Osteocyte (in vitro differentiated cells): ENCODE measurements around the gene MMP25. TPM values are rescaled to one million over a fixed set of nuclear protein-coding genes. Genes with fewer than 3 reads are reported as not detected.

ENCODE experiments used
- DNase-seq: peaks from one replicate; pipeline ENCODE4 v3.0.0; 2021; ENCODE audit warnings: mixed read lengths; ENCODE audit not compliant: unreplicated experiment; ENCODE audit errors: extremely low spot score
- H3K27ac Mint-ChIP-seq: one replicate; pipeline ENCODE4 v1.8.0; 2021; ENCODE audit warnings: mild to moderate bottlenecking, mixed read lengths; ENCODE audit not compliant: unreplicated experiment
- H3K27me3 Mint-ChIP-seq: one replicate; pipeline ENCODE4 v1.8.0; 2021; ENCODE audit warnings: mixed read lengths; ENCODE audit not compliant: unreplicated experiment
- H3K36me3 Mint-ChIP-seq: one replicate; pipeline ENCODE4 v1.8.0; 2021; ENCODE audit warnings: mixed read lengths; ENCODE audit not compliant: unreplicated experiment
- H3K4me1 Mint-ChIP-seq: one replicate; pipeline ENCODE4 v1.8.0; 2021; ENCODE audit warnings: mixed read lengths; ENCODE audit not compliant: unreplicated experiment
- H3K4me3 Mint-ChIP-seq: one replicate; pipeline ENCODE4 v1.8.0; 2021; ENCODE audit warnings: mild to moderate bottlenecking, moderate library complexity, mixed read lengths; ENCODE audit not compliant: unreplicated experiment
- H3K9me3 Mint-ChIP-seq: one replicate; pipeline ENCODE4 v1.8.0; 2021; ENCODE audit warnings: mixed read lengths; ENCODE audit not compliant: unreplicated experiment
- CTCF ChIP-seq: fragments of 200-600 bp; sonication (generic); IDR thresholded peaks from 2 replicates; pipeline ENCODE4 v1.5.0; 2021; ENCODE audit warnings: antibody characterized with exemption, mild to moderate bottlenecking, moderate library complexity
- total RNA-seq: library from RNA; stranded (reverse); gene quantifications from 2 replicates; pipeline ENCODE4 v1.2.1, GENCODE V29; 2021

MMP25 gene
- total RNA-seq, 1 donor from 2014 or later, result 3.0 TPM

- TF ChIP-seq CTCF, result peak; percentile 52
- Mint-ChIP-seq H3K9me3 (no peaks in the 10 kb centered on the region), H3K36me3 (no peaks in the 10 kb centered on the region), H3K4me1 (peaks cover 1% of the 10 kb centered on the region), H3K27ac (no peak overlapping the region), H3K4me3 (peak overlapping the region; percentile 35), H3K27me3 (peaks cover 50% of the 10 kb centered on the region)
- peak; percentile 97 for DNase-seq
Measured at GRCh38 chr16:3003582-3004270, 42.6 kb upstream of the MMP25 start.

GRCh38 chr16:3004319-3004718 lies 42.0 kb upstream of the MMP25 start:
- no peak overlapping the region for H3K4me3 Mint-ChIP-seq
- no peak for DNase-seq
- no peaks in the 10 kb centered on the region for H3K36me3 Mint-ChIP-seq

GRCh38 chr16:3004781-3005284 lies 41.5 kb upstream of the MMP25 start:
- Mint-ChIP-seq H3K27ac (no peak overlapping the region), H3K4me3 (peak overlapping the region; percentile 26), H3K27me3 (peaks cover 44% of the 10 kb centered on the region)

More at GRCh38 chr16:3004319-3004718, 42.0 kb upstream of the MMP25 start:
- Mint-ChIP-seq H3K9me3 (no peaks in the 10 kb centered on the region), H3K27ac (no peak overlapping the region), H3K4me1 (peaks cover 1% of the 10 kb centered on the region), H3K27me3 (peaks cover 49% of the 10 kb centered on the region)
- no peak for TF ChIP-seq CTCF

GRCh38 chr16:3007059-3007956 lies 39.1 kb upstream of the MMP25 start:
- Mint-ChIP-seq H3K36me3 (no peaks in the 10 kb centered on the region), H3K4me3 (no peak overlapping the region), H3K27ac (no peak overlapping the region), H3K9me3 (no peaks in the 10 kb centered on the region), H3K27me3 (peaks cover 38% of the 10 kb centered on the region), H3K4me1 (peaks cover 3% of the 10 kb centered on the region)
- DNase-seq, result no peak
- no peak for TF ChIP-seq CTCF

More at GRCh38 chr16:3004781-3005284, 41.5 kb upstream of the MMP25 start:
- no peak for DNase-seq
- Mint-ChIP-seq H3K4me1 (peaks cover 1% of the 10 kb centered on the region), H3K36me3 (no peaks in the 10 kb centered on the region), H3K9me3 (no peaks in the 10 kb centered on the region)
- no peak for TF ChIP-seq CTCF
